Natural killer cell (primary cell): ENCODE data around the gene USP48. TPM values are rescaled to one million over a fixed set of nuclear protein-coding genes. Genes with fewer than 3 reads are reported as not detected.

Experiments used
- ATAC-seq, 3 donors: fragments of 150-1000 bp in 2 of 3; fragments of 200-7000 bp in 1 of 3; cut with Tn5 transposase; 1 replicate in 1 of 3; 2 replicates in 2 of 3; pipeline ENCODE4 v1.10.0; 2021; ENCODE audit warnings: mild to moderate bottlenecking in 2 of 3, moderate library complexity in 2 of 3
- DNase-seq, 2 donors: peaks; one replicate each; pipeline versions ENCODE4 v3.0.0 to v3.0.0-alpha.2; 2013 to 2021; ENCODE audit warnings: mixed read lengths in 1 of 2
- H3K27ac ChIP-seq: one replicate; pipeline ENCODE4 v1.5.1; 2013; ENCODE audit warnings: mild to moderate bottlenecking, low read length
- H3K27me3 ChIP-seq: one replicate; pipeline ENCODE4 v1.6.1; 2013; ENCODE audit warnings: low read length; ENCODE audit not compliant: control insufficient read depth, insufficient read depth
- H3K36me3 ChIP-seq: one replicate; pipeline ENCODE4 v1.6.1; 2013; ENCODE audit warnings: low read length; ENCODE audit not compliant: control insufficient read depth, insufficient read depth
- H3K4me1 ChIP-seq: one replicate; pipeline ENCODE4 v1.6.1; 2013; ENCODE audit warnings: low read length; ENCODE audit not compliant: control insufficient read depth, insufficient read depth
- H3K4me3 ChIP-seq: one replicate; pipeline ENCODE4 v1.5.1; 2013; ENCODE audit warnings: low read length
- H3K9me3 ChIP-seq: one replicate; pipeline ENCODE4 v1.6.1; 2013; ENCODE audit warnings: low read length; ENCODE audit not compliant: control insufficient read depth, insufficient read depth
- H3K27ac Mint-ChIP-seq, 2 donors: one replicate each; pipeline ENCODE4 v1.8.0; 2022; ENCODE audit warnings: mild to moderate bottlenecking in 2 of 2, mixed read lengths in 2 of 2, moderate library complexity in 1 of 2
- H3K27me3 Mint-ChIP-seq, 2 donors: one replicate each; pipeline ENCODE4 v1.8.0; 2022; ENCODE audit warnings: low read depth in 2 of 2, mixed read lengths in 2 of 2
- H3K36me3 Mint-ChIP-seq: one replicate; pipeline ENCODE4 v1.8.0; 2022; ENCODE audit warnings: mixed read lengths
- H3K4me1 Mint-ChIP-seq, 2 donors: one replicate each; pipeline ENCODE4 v1.8.0; 2022; ENCODE audit warnings: mixed read lengths in 2 of 2
- H3K4me3 Mint-ChIP-seq: one replicate; pipeline ENCODE4 v1.8.0; 2022; ENCODE audit warnings: mild to moderate bottlenecking, moderate library complexity, mixed read lengths
- H3K9me3 Mint-ChIP-seq, 2 donors: one replicate each; pipeline ENCODE4 v1.8.0; 2022; ENCODE audit warnings: mixed read lengths in 2 of 2
- CTCF ChIP-seq: fragments of 200-600 bp; IDR thresholded peaks from one replicate; pipeline ENCODE4 v1.8.0; 2022; ENCODE audit warnings: antibody characterized with exemption
- WGBS: methylation state at CpG from one replicate; pipeline ENCODE4 v1.1.7; 2013; ENCODE audit warnings: missing lambda C conversion rate; ENCODE audit not compliant: insufficient coverage; 5-methylcytosine and 5-hydroxymethylcytosine counted together
- intact Hi-C: fragments of 100-400 bp; cut with micrococcal nuclease; formaldehyde crosslinking; loops from one replicate; pipeline ENCODE4 v1.14.2; 2022
- total RNA-seq, 4 donors: library from RNA; stranded (reverse); fragments of 120-200 nt in 1 of 4; gene quantifications; one replicate each; pipeline versions ENCODE4 v1.2.3 to v1.2.4, GENCODE V29; 2013 to 2022

USP48 gene
- total RNA-seq, 3 donors from 2014 or later (not counting 1 experiment from before 2014, with no cell fraction given), result 71.4 to 127 (median 90.5) TPM

- H3K4me1 Mint-ChIP-seq, result no peaks in the 10 kb centered on the region
- peaks cover 0 to 6% of the 10 kb centered on the region in 2 donors for H3K27me3 Mint-ChIP-seq
- no peak for ATAC-seq
- no peak overlapping the region for H3K27ac ChIP-seq
- H3K36me3 ChIP-seq, result no peaks in the 10 kb centered on the region
- no peaks in the 10 kb centered on the region for H3K27me3 ChIP-seq
- H3K27ac Mint-ChIP-seq, result no peak overlapping the region
- intact Hi-C loops, result no loop called here
- no peak overlapping the region for H3K4me3 ChIP-seq
- no peaks in the 10 kb centered on the region for H3K4me1 ChIP-seq
- DNase-seq, result no peak
- H3K9me3 ChIP-seq, result no peaks in the 10 kb centered on the region
- TF ChIP-seq CTCF, result no peak
- H3K36me3 Mint-ChIP-seq, result no peaks in the 10 kb centered on the region
- H3K9me3 Mint-ChIP-seq, result no peaks in the 10 kb centered on the region
- 18% methylated on average over 10 of the region's 10 CpGs for WGBS
- no peak overlapping the region for H3K4me3 Mint-ChIP-seq
Observed at GRCh38 chr1:21638531-21639341, 144.2 kb downstream of the USP48 start.

GRCh38 chr1:21637514-21637913 lies 145.4 kb downstream of the USP48 start:
- no peaks in the 10 kb centered on the region for H3K9me3 ChIP-seq
- no peaks in the 10 kb centered on the region for H3K36me3 ChIP-seq
- H3K27ac Mint-ChIP-seq, result no peak overlapping the region
- no peaks in the 10 kb centered on the region for H3K4me1 ChIP-seq
- no peak for DNase-seq
- H3K4me1 Mint-ChIP-seq, result no peaks in the 10 kb centered on the region
- H3K27me3 Mint-ChIP-seq, result peaks cover 0 to 3% of the 10 kb centered on the region in 2 donors
- H3K36me3 Mint-ChIP-seq, result no peaks in the 10 kb centered on the region
- TF ChIP-seq CTCF, result no peak
- H3K4me3 ChIP-seq, result no peak overlapping the region
- no peak overlapping the region for H3K27ac ChIP-seq
- intact Hi-C loops, result no loop called here
- no peaks in the 10 kb centered on the region for H3K27me3 ChIP-seq
- 100% methylated on average over 2 of the region's 6 CpGs for WGBS
- ATAC-seq, result no peak
- H3K4me3 Mint-ChIP-seq, result no peak overlapping the region
- no peaks in the 10 kb centered on the region for H3K9me3 Mint-ChIP-seq

GRCh38 chr1:21636029-21636428 lies 146.9 kb downstream of the USP48 start:
- Histone ChIP-seq H3K9me3 (no peaks in the 10 kb centered on the region), H3K4me3 (no peak overlapping the region), H3K27me3 (no peaks in the 10 kb centered on the region), H3K27ac (no peak overlapping the region), H3K4me1 (no peaks in the 10 kb centered on the region), H3K36me3 (no peaks in the 10 kb centered on the region)
- intact Hi-C loops, result no loop called here
- no peak overlapping the region for H3K4me3 Mint-ChIP-seq
- H3K36me3 Mint-ChIP-seq, result no peaks in the 10 kb centered on the region
- ATAC-seq, result no peak
- H3K27ac Mint-ChIP-seq, result no peak overlapping the region
- 92% methylated on average over 2 of the region's 2 CpGs for WGBS
- peaks cover 0 to 3% of the 10 kb centered on the region in 2 donors for H3K27me3 Mint-ChIP-seq
- DNase-seq, result no peak
- TF ChIP-seq CTCF, result no peak
- H3K4me1 Mint-ChIP-seq, result no peaks in the 10 kb centered on the region
- H3K9me3 Mint-ChIP-seq, result no peaks in the 10 kb centered on the region
